CD4-positive, CD25-positive, alpha-beta regulatory T cell (primary cell): ENCODE measurements around the gene BPIFA3. TPM values are rescaled to one million over a fixed set of nuclear protein-coding genes. Genes with fewer than 3 reads are reported as not detected.

Experiments
- ATAC-seq, 2 donors: fragments of 150-1000 bp; cut with Tn5 transposase; one replicate each; pipeline ENCODE4 v1.10.0; 2021; ENCODE audit warnings: low read depth in 2 of 2, moderate number of reproducible peaks in 2 of 2, moderate library complexity in 1 of 2
- DNase-seq, 3 donors: peaks; one replicate each; pipeline versions ENCODE4 v3.0.0 to v3.0.0-alpha.2; 2012 to 2022; ENCODE audit warnings: mixed read lengths in 1 of 3
- H3K27ac ChIP-seq: one replicate; pipeline ENCODE4 v1.7.0; 2013; ENCODE audit warnings: mild to moderate bottlenecking, low read length; ENCODE audit not compliant: insufficient read depth, poor library complexity, severe bottlenecking
- H3K27me3 ChIP-seq: one replicate; pipeline ENCODE4 v1.7.0; 2013; ENCODE audit warnings: low read length; ENCODE audit not compliant: control insufficient read depth, insufficient read depth
- H3K36me3 ChIP-seq: one replicate; pipeline ENCODE4 v1.7.0; 2013; ENCODE audit warnings: mild to moderate bottlenecking, low read length, moderate library complexity; ENCODE audit not compliant: control insufficient read depth, insufficient read depth
- H3K4me1 ChIP-seq: 2 replicates; pipeline ENCODE4 v1.7.0; 2013; ENCODE audit warnings: mild to moderate bottlenecking, low read length; ENCODE audit not compliant: insufficient read depth, control insufficient read depth, poor library complexity, severe bottlenecking
- H3K4me3 ChIP-seq: one replicate; pipeline ENCODE4 v1.7.0; 2013; ENCODE audit warnings: low read depth, mild to moderate bottlenecking, low read length, moderate library complexity
- H3K9me3 ChIP-seq, 2 experiments: 1 replicate in 1 of 2; 2 replicates in 1 of 2; pipeline ENCODE4 v1.7.0; 2013; ENCODE audit warnings: low read length in 2 of 2, mild to moderate bottlenecking in 1 of 2, moderate library complexity in 1 of 2; ENCODE audit not compliant: control insufficient read depth in 2 of 2
- H3K27ac Mint-ChIP-seq, 3 donors: one replicate each; pipeline ENCODE4 v1.8.0; 2020 to 2022; ENCODE audit warnings: mild to moderate bottlenecking in 3 of 3, mixed read lengths in 3 of 3, moderate library complexity in 2 of 3
- H3K27me3 Mint-ChIP-seq: one replicate; pipeline ENCODE4 v1.8.0; 2022; ENCODE audit warnings: mild to moderate bottlenecking, mixed read lengths
- H3K36me3 Mint-ChIP-seq: one replicate; pipeline ENCODE4 v1.8.0; 2020; ENCODE audit warnings: mixed read lengths
- H3K4me1 Mint-ChIP-seq, 4 donors: one replicate each; pipeline ENCODE4 v1.8.0; 2020 to 2022; ENCODE audit warnings: mixed read lengths in 4 of 4, mild to moderate bottlenecking in 1 of 4
- H3K4me3 Mint-ChIP-seq, 4 donors: one replicate each; pipeline ENCODE4 v1.8.0; 2020 to 2022; ENCODE audit warnings: mild to moderate bottlenecking in 4 of 4, mixed read lengths in 4 of 4, moderate library complexity in 3 of 4
- H3K9me3 Mint-ChIP-seq, 7 donors: one replicate each; pipeline ENCODE4 v1.8.0; 2020 to 2022; ENCODE audit warnings: mixed read lengths in 7 of 7, mild to moderate bottlenecking in 3 of 7, moderate library complexity in 2 of 7
- polyA plus RNA-seq, 4 donors: library from polyadenylated mRNA; unstranded; fragments of 300-500 nt; fragmentation: Illumina TruSeq; gene quantifications; one replicate each; pipeline ENCODE4 v1.2.3, GENCODE V29; 2021
- total RNA-seq: library from RNA; stranded (reverse); gene quantifications from one replicate; pipeline ENCODE4 v1.2.3, GENCODE V29; 2022

BPIFA3 gene
- total and polyA plus RNA-seq, 5 donors from 2014 or later, result not detected

GRCh38 chr20:33239418-33239817 lies 22.3 kb downstream of the BPIFA3 start:
- no peaks in the 10 kb centered on the region for H3K4me1 ChIP-seq
- H3K4me3 Mint-ChIP-seq, result no peak overlapping the region
- ATAC-seq, result no peak
- no peak overlapping the region for H3K4me3 ChIP-seq
- no peak for DNase-seq
- no peak overlapping the region for H3K27ac Mint-ChIP-seq
- peaks cover 6% of the 10 kb centered on the region for H3K27me3 Mint-ChIP-seq
- H3K27me3 ChIP-seq, result no peaks in the 10 kb centered on the region
- no peaks in the 10 kb centered on the region for H3K9me3 ChIP-seq
- no peaks in the 10 kb centered on the region for H3K36me3 Mint-ChIP-seq
- H3K4me1 Mint-ChIP-seq, result no peaks in the 10 kb centered on the region
- H3K27ac ChIP-seq, result no peak overlapping the region
- H3K9me3 Mint-ChIP-seq, result peaks cover 0 to 1% (median 0%) of the 10 kb centered on the region in 7 donors
- no peaks in the 10 kb centered on the region for H3K36me3 ChIP-seq

GRCh38 chr20:33239979-33240736 lies 23.0 kb downstream of the BPIFA3 start:
- DNase-seq (no peak), ATAC-seq (no peak)
- H3K27ac Mint-ChIP-seq, result no peak overlapping the region
- Histone ChIP-seq H3K36me3 (no peaks in the 10 kb centered on the region), H3K4me3 (no peak overlapping the region), H3K4me1 (no peaks in the 10 kb centered on the region), H3K9me3 (no peaks in the 10 kb centered on the region), H3K27me3 (no peaks in the 10 kb centered on the region), H3K27ac (no peak overlapping the region)
- no peaks in the 10 kb centered on the region for H3K4me1 Mint-ChIP-seq
- H3K4me3 Mint-ChIP-seq, result no peak overlapping the region
- H3K27me3 Mint-ChIP-seq, result peaks cover 6% of the 10 kb centered on the region
- peaks cover 0 to 1% (median 0%) of the 10 kb centered on the region in 7 donors for H3K9me3 Mint-ChIP-seq
- no peaks in the 10 kb centered on the region for H3K36me3 Mint-ChIP-seq

- Mint-ChIP-seq H3K27ac (no peak overlapping the region), H3K27me3 (peaks cover under 1% of the 10 kb centered on the region), H3K4me1 (no peaks in the 10 kb centered on the region), H3K9me3 (peaks cover 0 to 1% (median 0%) of the 10 kb centered on the region in 7 donors), H3K4me3 (no peak overlapping the region), H3K36me3 (no peaks in the 10 kb centered on the region)
- DNase-seq (no peak), ATAC-seq (no peak)
- Histone ChIP-seq H3K27ac (no peak overlapping the region), H3K4me3 (no peak overlapping the region), H3K36me3 (no peaks in the 10 kb centered on the region), H3K27me3 (no peaks in the 10 kb centered on the region), H3K4me1 (no peaks in the 10 kb centered on the region), H3K9me3 (no peaks in the 10 kb centered on the region)
Observed at GRCh38 chr20:33240923-33241322, 23.8 kb downstream of the BPIFA3 start.

- DNase-seq (no peak), ATAC-seq (no peak)
- Mint-ChIP-seq H3K9me3 (peaks cover 0 to 1% (median 0%) of the 10 kb centered on the region in 7 donors), H3K27me3 (no peaks in the 10 kb centered on the region), H3K27ac (no peak overlapping the region), H3K4me3 (no peak overlapping the region), H3K36me3 (no peaks in the 10 kb centered on the region), H3K4me1 (no peaks in the 10 kb centered on the region)
- H3K36me3 ChIP-seq, result no peaks in the 10 kb centered on the region
- no peak overlapping the region for H3K27ac ChIP-seq
- no peak overlapping the region for H3K4me3 ChIP-seq
- no peaks in the 10 kb centered on the region for H3K9me3 ChIP-seq
- no peaks in the 10 kb centered on the region for H3K4me1 ChIP-seq
- H3K27me3 ChIP-seq, result peaks cover 1% of the 10 kb centered on the region
Observed at GRCh38 chr20:33242319-33243100, 25.4 kb downstream of the BPIFA3 start.

GRCh38 chr20:33246077-33246476 lies 28.9 kb downstream of the BPIFA3 start:
- Mint-ChIP-seq H3K27me3 (no peaks in the 10 kb centered on the region), H3K9me3 (no peaks in the 10 kb centered on the region), H3K4me3 (no peak overlapping the region), H3K27ac (no peak overlapping the region), H3K4me1 (no peaks in the 10 kb centered on the region), H3K36me3 (no peaks in the 10 kb centered on the region)
- Histone ChIP-seq H3K4me3 (no peak overlapping the region), H3K4me1 (no peaks in the 10 kb centered on the region), H3K27me3 (peaks cover 3% of the 10 kb centered on the region), H3K36me3 (no peaks in the 10 kb centered on the region), H3K9me3 (no peaks in the 10 kb centered on the region), H3K27ac (no peak overlapping the region)
- DNase-seq (no peak), ATAC-seq (no peak)

- Mint-ChIP-seq H3K27ac (no peak overlapping the region), H3K36me3 (no peaks in the 10 kb centered on the region), H3K9me3 (no peaks in the 10 kb centered on the region), H3K4me3 (no peak overlapping the region), H3K4me1 (no peaks in the 10 kb centered on the region), H3K27me3 (no peaks in the 10 kb centered on the region)
- Histone ChIP-seq H3K4me1 (no peaks in the 10 kb centered on the region), H3K4me3 (no peak overlapping the region), H3K36me3 (no peaks in the 10 kb centered on the region), H3K9me3 (no peaks in the 10 kb centered on the region), H3K27ac (no peak overlapping the region), H3K27me3 (peaks cover 6% of the 10 kb centered on the region)
- no peak for DNase-seq
- ATAC-seq, result no peak
Observed at GRCh38 chr20:33249456-33249855, 32.3 kb downstream of the BPIFA3 start.

GRCh38 chr20:33250666-33251065 lies 33.5 kb downstream of the BPIFA3 start:
- no peak overlapping the region for H3K4me3 ChIP-seq
- H3K27me3 ChIP-seq, result peaks cover 6% of the 10 kb centered on the region
- H3K36me3 ChIP-seq, result no peaks in the 10 kb centered on the region
- H3K9me3 ChIP-seq, result no peaks in the 10 kb centered on the region
- H3K27ac ChIP-seq, result no peak overlapping the region
- Mint-ChIP-seq H3K4me3 (no peak overlapping the region), H3K27ac (no peak overlapping the region), H3K4me1 (no peaks in the 10 kb centered on the region), H3K36me3 (no peaks in the 10 kb centered on the region), H3K9me3 (peaks cover 0 to 1% (median 0%) of the 10 kb centered on the region in 7 donors), H3K27me3 (no peaks in the 10 kb centered on the region)
- ATAC-seq (no peak), DNase-seq (no peak)
- no peaks in the 10 kb centered on the region for H3K4me1 ChIP-seq
